Measurements from ENCODE around the gene MACROH2A1.

MACROH2A1 gene

DNA sequence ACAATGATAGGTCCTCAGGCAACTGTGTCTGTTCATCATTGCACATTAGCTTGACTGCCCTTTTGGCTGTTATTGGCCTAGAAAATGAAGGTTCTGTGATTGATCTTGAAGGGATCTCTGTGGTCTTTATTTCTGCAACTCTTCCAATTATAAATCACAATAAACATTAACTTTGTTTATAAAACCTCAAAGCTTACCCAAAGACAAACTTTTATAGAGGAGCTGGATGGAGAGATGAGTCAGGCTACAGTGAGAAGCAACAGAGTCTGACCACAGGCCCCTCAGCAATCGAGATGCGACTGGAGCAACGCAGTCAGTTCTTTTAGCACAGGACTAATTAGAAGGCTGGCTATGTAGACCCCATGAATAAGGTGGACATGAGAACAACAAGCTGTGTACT lies 5.3 kb downstream of the MACROH2A1 start:
- Histone ChIP-seq H3K4me3 (ENCODE audit: low read depth in 1 of 2, low read length in 2 of 2) (no peak overlapping the region), H3K4me1 (ENCODE audit: insufficient read depth, low read length) (peaks cover 61% of the 10 kb centered on the region), H3K27ac (ENCODE audit: low read depth, low read length) (no peak overlapping the region), H3K36me3 (ENCODE audit: insufficient read depth, low read length) (no peaks in the 10 kb centered on the region), H3K9ac (ENCODE audit: low read length) (no peak overlapping the region), H3K9me3 (ENCODE audit: low read length) (no peaks in the 10 kb centered on the region), H3K27me3 (ENCODE audit: control insufficient read depth in 1 of 2, insufficient read depth in 2 of 2, low read length in 2 of 2) (no peaks in the 10 kb centered on the region)

DNA sequence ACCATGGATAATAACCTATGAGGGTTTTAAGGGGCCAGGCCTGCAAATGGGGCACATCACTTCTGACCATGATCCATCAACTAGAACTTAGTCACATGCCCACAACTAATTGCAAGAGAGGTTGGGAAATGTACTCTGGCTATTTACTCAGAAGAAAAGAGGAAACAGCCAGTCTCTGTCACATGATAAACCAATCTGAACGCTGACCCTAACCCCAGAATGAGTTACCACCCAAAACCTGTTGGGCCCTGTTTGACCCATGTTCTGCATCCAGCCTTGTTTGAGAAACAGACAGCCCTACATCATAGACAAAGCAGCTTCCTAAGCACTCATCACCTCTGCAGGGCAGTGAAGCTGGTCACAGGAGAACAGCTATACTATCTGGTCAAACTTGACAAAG lies 5.8 kb downstream of the MACROH2A1 start:
- Histone ChIP-seq H3K9me3 (ENCODE audit: low read length) (no peaks in the 10 kb centered on the region), H3K4me1 (ENCODE audit: insufficient read depth, low read length) (peaks cover 61% of the 10 kb centered on the region), H3K27ac (ENCODE audit: low read depth, low read length) (no peak overlapping the region), H3K4me3 (ENCODE audit: low read depth in 1 of 2, low read length in 2 of 2) (no peak overlapping the region), H3K9ac (ENCODE audit: low read length) (no peak overlapping the region), H3K36me3 (ENCODE audit: insufficient read depth, low read length) (no peaks in the 10 kb centered on the region), H3K27me3 (ENCODE audit: control insufficient read depth in 1 of 2, insufficient read depth in 2 of 2, low read length in 2 of 2) (no peaks in the 10 kb centered on the region)

DNA sequence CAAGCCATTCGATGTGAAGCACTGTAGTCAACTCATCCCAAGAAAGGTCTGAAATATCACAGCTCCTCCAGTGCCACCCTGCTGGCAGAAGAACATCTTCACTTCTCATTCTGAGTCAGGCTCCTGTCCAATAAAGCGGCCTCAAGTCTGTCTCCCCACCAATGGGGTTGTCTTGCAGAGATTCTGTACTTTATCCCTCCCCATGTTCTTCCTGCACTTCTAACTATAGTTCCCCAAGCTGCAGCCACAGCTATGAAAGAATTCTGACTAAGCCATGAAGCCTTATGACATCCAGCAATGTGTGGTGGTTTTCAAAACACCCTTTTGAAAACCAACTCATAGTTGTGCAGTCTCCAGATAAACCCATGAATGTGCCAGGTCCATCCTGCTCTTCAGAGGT lies 6.8 kb downstream of the MACROH2A1 start:
- Histone ChIP-seq H3K4me3 (ENCODE audit: low read depth in 1 of 2, low read length in 2 of 2) (no peak overlapping the region), H3K9me3 (ENCODE audit: low read length) (no peaks in the 10 kb centered on the region), H3K27ac (ENCODE audit: low read depth, low read length) (no peak overlapping the region), H3K4me1 (ENCODE audit: insufficient read depth, low read length) (peaks cover 56% of the 10 kb centered on the region), H3K36me3 (ENCODE audit: insufficient read depth, low read length) (peaks cover 5% of the 10 kb centered on the region), H3K27me3 (ENCODE audit: control insufficient read depth in 1 of 2, insufficient read depth in 2 of 2, low read length in 2 of 2) (no peaks in the 10 kb centered on the region), H3K9ac (ENCODE audit: low read length) (no peak overlapping the region)

DNA sequence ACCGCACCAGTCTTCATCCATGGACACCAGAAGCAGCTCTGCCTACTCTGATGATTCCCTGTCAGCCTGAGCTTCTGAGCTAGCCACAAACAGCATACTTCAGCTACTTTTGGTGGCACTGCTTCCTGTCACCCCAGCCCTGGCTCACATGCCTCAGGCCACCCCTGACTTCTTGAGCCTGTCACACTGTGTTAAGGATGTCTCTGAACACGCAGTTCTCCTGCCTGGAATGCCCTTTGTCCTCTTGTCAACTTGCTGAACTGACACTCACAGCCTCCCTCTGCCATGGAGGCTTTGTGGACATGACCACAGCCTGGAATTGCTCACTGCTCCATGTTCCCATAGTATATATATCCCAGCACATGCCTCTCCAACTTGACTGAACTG lies 7.2 kb downstream of the MACROH2A1 start:
- Histone ChIP-seq H3K36me3 (ENCODE audit: insufficient read depth, low read length) (peaks cover 9% of the 10 kb centered on the region), H3K4me3 (ENCODE audit: low read depth in 1 of 2, low read length in 2 of 2) (no peak overlapping the region), H3K27ac (ENCODE audit: low read depth, low read length) (no peak overlapping the region), H3K4me1 (ENCODE audit: insufficient read depth, low read length) (peaks cover 57% of the 10 kb centered on the region), H3K9me3 (ENCODE audit: low read length) (no peaks in the 10 kb centered on the region), H3K9ac (ENCODE audit: low read length) (no peak overlapping the region), H3K27me3 (ENCODE audit: control insufficient read depth in 1 of 2, insufficient read depth in 2 of 2, low read length in 2 of 2) (no peaks in the 10 kb centered on the region)

DNA sequence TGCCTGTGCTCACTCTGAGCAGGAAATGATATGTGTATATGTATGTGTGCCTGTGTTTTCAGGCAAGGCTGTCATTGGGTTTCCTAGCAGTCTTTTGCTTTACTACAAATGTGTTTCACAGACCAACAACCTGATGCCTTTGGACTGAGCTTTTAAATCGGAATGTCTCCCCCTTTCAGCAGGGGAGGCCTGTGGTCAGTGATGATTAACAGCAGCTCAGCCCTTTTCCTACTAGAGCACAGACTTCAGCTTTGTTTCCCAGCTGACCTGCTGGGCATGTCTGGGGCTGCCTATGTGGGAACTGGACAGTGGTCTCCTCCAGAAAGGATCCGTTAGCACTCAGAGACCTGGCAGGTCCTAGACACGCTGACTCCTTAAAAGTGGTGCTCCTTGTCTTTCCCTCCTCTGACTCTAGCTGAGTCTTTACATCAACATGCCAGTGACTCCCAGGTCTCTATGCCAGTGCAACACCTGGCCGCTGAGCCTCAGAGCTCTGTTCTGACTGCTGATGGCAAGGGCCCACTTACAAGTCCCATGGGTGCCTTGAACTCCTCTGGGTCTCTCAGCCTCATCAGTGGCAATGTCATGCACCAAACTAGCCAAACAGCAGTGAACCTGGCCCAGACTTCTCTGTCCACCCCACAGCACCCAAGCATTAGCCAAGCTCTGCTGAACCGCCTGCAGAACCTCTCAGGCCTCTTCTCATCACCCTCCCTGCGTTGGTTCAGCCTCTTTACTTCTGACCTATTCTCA lies 7.7 kb downstream of the MACROH2A1 start:
- Histone ChIP-seq H3K9ac (ENCODE audit: low read length) (no peak overlapping the region), H3K27ac (ENCODE audit: low read depth, low read length) (peak overlapping the region; percentile 12), H3K4me1 (ENCODE audit: insufficient read depth, low read length) (peaks cover 59% of the 10 kb centered on the region)

DNA sequence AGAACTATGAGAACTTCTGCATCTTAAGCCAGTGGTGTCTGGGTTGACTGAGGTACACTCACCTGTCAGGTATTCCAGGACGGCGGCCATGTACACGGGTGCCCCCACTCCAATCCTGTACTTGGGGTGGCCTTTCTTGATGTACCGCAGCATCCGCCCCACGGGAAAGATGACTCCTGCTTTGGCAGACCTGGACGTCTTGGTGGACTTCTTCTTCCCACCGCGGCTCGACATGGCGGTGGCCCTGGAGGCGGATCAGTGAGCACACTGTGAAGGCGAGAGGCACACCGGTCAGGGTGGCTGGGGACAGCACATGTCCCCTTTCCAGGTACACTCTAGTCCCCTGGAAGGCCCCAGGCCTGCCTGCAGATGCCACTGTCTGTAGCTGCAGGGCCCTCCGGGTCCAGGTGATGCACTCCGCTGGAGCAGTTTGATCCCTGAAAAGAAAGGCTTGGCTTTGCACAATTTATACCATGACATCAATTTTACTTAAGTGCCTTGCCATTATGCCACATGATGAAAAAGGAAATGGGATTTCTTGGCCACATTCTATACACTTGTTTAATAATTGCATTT lies 10.1 kb downstream of the MACROH2A1 start:
- H3K9ac ChIP-seq (ENCODE audit: low read length), result no peak overlapping the region
- no peaks in the 10 kb centered on the region for H3K27me3 ChIP-seq (ENCODE audit: control insufficient read depth in 1 of 2, insufficient read depth in 2 of 2, low read length in 2 of 2)
- H3K9me3 ChIP-seq (ENCODE audit: low read length), result no peaks in the 10 kb centered on the region
- peaks cover 34% of the 10 kb centered on the region for H3K36me3 ChIP-seq (ENCODE audit: insufficient read depth, low read length)
- H3K4me3 ChIP-seq (ENCODE audit: low read depth in 1 of 2, low read length in 2 of 2), result no peak overlapping the region
- no peak overlapping the region for H3K27ac ChIP-seq (ENCODE audit: low read depth, low read length)
- H3K4me1 ChIP-seq (ENCODE audit: insufficient read depth, low read length), result peaks cover 49% of the 10 kb centered on the region

More for the DNA sequence above, 7.7 kb downstream of the MACROH2A1 start:
- Histone ChIP-seq H3K9me3 (ENCODE audit: low read length) (no peaks in the 10 kb centered on the region), H3K27me3 (ENCODE audit: control insufficient read depth in 1 of 2, insufficient read depth in 2 of 2, low read length in 2 of 2) (no peaks in the 10 kb centered on the region), H3K4me3 (ENCODE audit: low read depth in 1 of 2, low read length in 2 of 2) (no peak overlapping the region), H3K36me3 (ENCODE audit: insufficient read depth, low read length) (peaks cover 13% of the 10 kb centered on the region)

DNA sequence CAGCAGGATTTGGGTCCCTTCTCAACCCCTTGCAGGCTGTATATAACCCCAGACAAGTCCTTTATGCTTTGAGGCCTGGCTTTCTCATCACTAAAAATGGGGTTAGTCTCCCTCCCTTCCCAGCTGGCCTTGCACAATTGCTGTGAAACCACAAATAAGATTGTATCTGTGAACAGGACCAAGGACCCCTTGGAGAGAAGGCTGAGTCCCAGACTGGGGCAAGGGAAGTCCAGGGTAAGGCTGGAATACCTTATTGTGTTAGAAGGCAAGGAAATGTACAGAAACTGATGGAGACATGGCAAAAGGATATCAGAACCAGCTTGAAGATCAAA lies 11.4 kb downstream of the MACROH2A1 start:
- no peaks in the 10 kb centered on the region for H3K9me3 ChIP-seq (ENCODE audit: low read length)
- H3K27me3 ChIP-seq (ENCODE audit: control insufficient read depth in 1 of 2, insufficient read depth in 2 of 2, low read length in 2 of 2), result no peaks in the 10 kb centered on the region
- peaks cover 37% of the 10 kb centered on the region for H3K36me3 ChIP-seq (ENCODE audit: insufficient read depth, low read length)
- H3K4me1 ChIP-seq (ENCODE audit: insufficient read depth, low read length), result peaks cover 35% of the 10 kb centered on the region
- no peak overlapping the region for H3K4me3 ChIP-seq (ENCODE audit: low read depth in 1 of 2, low read length in 2 of 2)
- H3K27ac ChIP-seq (ENCODE audit: low read depth, low read length), result no peak overlapping the region
- H3K9ac ChIP-seq (ENCODE audit: low read length), result no peak overlapping the region

DNA sequence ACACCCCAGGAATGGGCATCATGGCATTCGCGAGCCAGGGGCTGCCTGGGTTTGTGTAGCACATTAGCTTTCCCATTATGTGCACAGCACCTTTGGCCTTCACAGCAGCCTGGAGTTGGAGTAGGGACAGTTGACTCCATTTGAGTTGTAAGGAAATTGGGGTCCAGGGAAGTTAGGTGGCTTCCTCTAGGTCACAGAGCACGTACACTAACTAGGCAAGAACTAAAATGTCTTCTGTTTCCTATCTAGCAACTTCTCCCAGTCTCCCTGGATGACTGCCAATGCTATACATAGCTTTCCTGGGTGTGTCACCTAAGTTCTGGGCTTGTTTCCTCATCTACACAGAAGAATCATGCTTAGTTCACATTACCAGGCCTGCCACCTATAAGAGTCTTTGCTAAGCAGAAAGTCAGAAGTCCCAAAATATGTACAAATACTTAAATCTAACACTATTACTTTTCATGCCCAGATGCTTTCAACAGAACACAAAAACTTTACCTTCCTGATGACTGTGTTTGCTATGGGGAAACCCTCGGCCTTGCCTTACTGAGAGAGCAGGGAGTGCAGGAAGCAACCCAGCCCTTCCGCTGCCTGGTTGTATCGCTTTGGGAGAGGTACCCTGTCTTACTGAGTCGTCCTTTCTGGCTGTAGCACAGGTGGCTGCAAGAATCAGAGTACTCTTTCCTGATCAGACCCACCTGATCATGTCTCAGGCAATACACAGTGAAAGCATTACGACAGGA lies 12.0 kb downstream of the MACROH2A1 start:
- Histone ChIP-seq H3K36me3 (ENCODE audit: insufficient read depth, low read length) (peaks cover 39% of the 10 kb centered on the region), H3K9me3 (ENCODE audit: low read length) (no peaks in the 10 kb centered on the region), H3K9ac (ENCODE audit: low read length) (no peak overlapping the region), H3K4me1 (ENCODE audit: insufficient read depth, low read length) (peaks cover 30% of the 10 kb centered on the region), H3K27ac (ENCODE audit: low read depth, low read length) (no peak overlapping the region), H3K4me3 (ENCODE audit: low read depth in 1 of 2, low read length in 2 of 2) (no peak overlapping the region), H3K27me3 (ENCODE audit: control insufficient read depth in 1 of 2, insufficient read depth in 2 of 2, low read length in 2 of 2) (no peaks in the 10 kb centered on the region)

DNA sequence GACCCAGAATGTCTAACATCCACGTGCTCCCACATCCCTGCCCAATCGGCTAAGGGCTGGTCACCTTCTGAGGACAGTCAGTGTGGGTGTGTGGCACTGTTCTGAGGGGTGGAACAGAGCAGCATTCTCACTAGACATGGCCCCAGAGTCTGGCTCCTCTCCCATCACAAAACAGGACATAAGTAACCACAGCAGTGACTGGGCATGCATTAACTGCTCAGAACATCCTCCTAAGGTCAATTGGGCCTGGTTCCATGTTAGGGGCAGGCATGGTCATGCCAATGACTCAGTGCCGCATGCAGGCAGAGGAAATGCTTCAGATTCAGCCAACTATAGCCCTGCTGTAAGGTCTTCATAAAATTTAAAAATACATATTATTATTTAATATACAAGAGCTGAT lies 12.9 kb downstream of the MACROH2A1 start:
- Histone ChIP-seq H3K4me3 (ENCODE audit: low read depth in 1 of 2, low read length in 2 of 2) (no peak overlapping the region), H3K9ac (ENCODE audit: low read length) (no peak overlapping the region), H3K4me1 (ENCODE audit: insufficient read depth, low read length) (peaks cover 23% of the 10 kb centered on the region), H3K36me3 (ENCODE audit: insufficient read depth, low read length) (peaks cover 42% of the 10 kb centered on the region), H3K27me3 (ENCODE audit: control insufficient read depth in 1 of 2, insufficient read depth in 2 of 2, low read length in 2 of 2) (no peaks in the 10 kb centered on the region), H3K9me3 (ENCODE audit: low read length) (no peaks in the 10 kb centered on the region), H3K27ac (ENCODE audit: low read depth, low read length) (no peak overlapping the region)

DNA sequence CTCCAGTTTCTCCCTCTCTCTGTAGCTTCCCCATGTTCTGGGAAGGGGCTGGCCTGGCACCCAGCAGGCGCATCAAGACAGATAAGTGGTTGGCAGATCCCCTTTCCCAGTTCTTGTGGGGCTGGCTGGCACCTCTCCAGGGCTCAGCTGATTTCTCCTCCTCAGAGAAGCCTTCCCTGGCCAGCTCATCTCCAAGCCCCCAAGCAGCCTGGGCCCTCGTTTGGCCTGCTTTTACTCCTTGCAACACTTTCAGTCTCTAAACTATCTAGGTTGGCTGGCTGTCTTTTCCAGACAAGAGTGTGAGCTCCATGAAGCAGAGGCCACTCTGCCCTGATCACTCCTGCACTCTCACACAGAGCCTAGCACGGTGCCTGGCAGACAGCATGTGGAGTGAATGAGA lies 13.5 kb downstream of the MACROH2A1 start:
- H3K27me3 ChIP-seq (ENCODE audit: control insufficient read depth in 1 of 2, insufficient read depth in 2 of 2, low read length in 2 of 2), result no peaks in the 10 kb centered on the region
- H3K9me3 ChIP-seq (ENCODE audit: low read length), result no peaks in the 10 kb centered on the region
- peaks cover 42% of the 10 kb centered on the region for H3K36me3 ChIP-seq (ENCODE audit: insufficient read depth, low read length)
- H3K9ac ChIP-seq (ENCODE audit: low read length), result no peak overlapping the region
- H3K4me3 ChIP-seq (ENCODE audit: low read depth in 1 of 2, low read length in 2 of 2), result no peak overlapping the region
- H3K4me1 ChIP-seq (ENCODE audit: insufficient read depth, low read length), result peaks cover 23% of the 10 kb centered on the region
- H3K27ac ChIP-seq (ENCODE audit: low read depth, low read length), result no peak overlapping the region

DNA sequence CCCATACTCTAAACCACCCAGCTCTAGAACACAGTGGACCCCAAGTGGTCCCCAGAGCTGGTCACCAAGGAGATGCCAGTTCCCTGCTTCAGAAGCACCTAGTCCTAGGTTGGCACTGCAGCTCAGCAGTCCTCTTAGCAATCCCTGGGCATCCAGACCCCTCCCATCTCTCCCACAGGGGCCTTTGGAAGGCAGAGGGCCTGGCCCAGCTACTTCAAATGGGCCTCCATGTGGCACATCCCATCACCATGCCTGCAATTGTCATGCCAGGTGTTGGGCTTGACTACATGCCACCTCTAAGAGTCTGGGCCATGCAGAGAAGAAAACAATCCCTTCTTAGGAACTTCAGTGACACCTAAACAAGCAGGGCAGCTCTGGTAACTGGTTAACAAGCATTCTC lies 14.1 kb downstream of the MACROH2A1 start:
- H3K36me3 ChIP-seq (ENCODE audit: insufficient read depth, low read length), result peaks cover 42% of the 10 kb centered on the region
- H3K4me3 ChIP-seq (ENCODE audit: low read depth in 1 of 2, low read length in 2 of 2), result no peak overlapping the region
- H3K27me3 ChIP-seq (ENCODE audit: control insufficient read depth in 1 of 2, insufficient read depth in 2 of 2, low read length in 2 of 2), result no peaks in the 10 kb centered on the region
- no peak overlapping the region for H3K9ac ChIP-seq (ENCODE audit: low read length)
- no peak overlapping the region for H3K27ac ChIP-seq (ENCODE audit: low read depth, low read length)
- peaks cover 24% of the 10 kb centered on the region for H3K4me1 ChIP-seq (ENCODE audit: insufficient read depth, low read length)
- no peaks in the 10 kb centered on the region for H3K9me3 ChIP-seq (ENCODE audit: low read length)
